Endothelial cell of umbilical vein (primary cell): ENCODE data around the gene LHPP. TPM values are rescaled to one million over a fixed set of nuclear protein-coding genes. Genes with fewer than 3 reads are reported as not detected.

Source experiments
- BruUV-seq: library from RNA; stranded (reverse); fragments of 400-500 nt; replicated peaks from 2 replicates; lab custom pipeline; 2021; lab: Mats Ljungman, UMichigan
- CTCF ChIA-PET: fragments of 300-600, 350-600 bp; sonication (Branson Sonifier 250); formaldehyde crosslinking; loops from one replicate; lab custom pipeline; 2021; ENCODE audit warnings: antibody characterized with exemption, inconsistent platforms; lab: Charles Lee
- POLR2A ChIA-PET: fragments of 300-600, 350-600 bp; sonication (Branson Sonifier 250); formaldehyde crosslinking; loops from one replicate; lab custom pipeline; 2021; ENCODE audit warnings: antibody characterized with exemption, inconsistent platforms; lab: Charles Lee
- DNase-seq: peaks from one replicate; pipeline ENCODE4 v3.0.0-alpha.2; 2011; ENCODE audit warnings: low read depth, low spot score
- FAIRE-seq: peaks from 2 replicates; lab custom pipeline; 2011; peaks lifted over from hg19 to GRCh38; lab: Jason Lieb, UNC
- H2AFZ ChIP-seq: 2 replicates; pipeline ENCODE4 v1.6.0; 2012; ENCODE audit warnings: low read depth, low read length, control low read depth, inconsistent platforms
- H3K27ac ChIP-seq: 2 replicates; pipeline ENCODE4 v1.5.1; 2011; ENCODE audit warnings: low read depth, mild to moderate bottlenecking, control low read depth, low read length, moderate library complexity; ENCODE audit not compliant: insufficient read depth
- H3K27me3 ChIP-seq, 2 experiments: 2 replicates each; pipeline versions ENCODE4 v1.6.0 to v1.6.1; 2011; ENCODE audit warnings: low read length in 2 of 2, mixed read lengths in 1 of 2; ENCODE audit not compliant: control insufficient read depth in 2 of 2, insufficient read depth in 2 of 2
- H3K36me3 ChIP-seq, 2 experiments: 2 replicates in 1 of 2; 3 replicates in 1 of 2; pipeline ENCODE4 v1.5.1; 2011; ENCODE audit warnings: low read length in 2 of 2, mild to moderate bottlenecking in 1 of 2, moderate library complexity in 1 of 2; ENCODE audit not compliant: control insufficient read depth in 2 of 2, insufficient read depth in 2 of 2; ENCODE audit errors: extremely low read depth in 1 of 2
- H3K4me1 ChIP-seq: 3 replicates; pipeline ENCODE4 v1.5.1; 2011; ENCODE audit warnings: mild to moderate bottlenecking, low read length; ENCODE audit not compliant: control insufficient read depth, insufficient read depth; ENCODE audit errors: extremely low read depth
- H3K4me2 ChIP-seq: 2 replicates; pipeline ENCODE4 v1.6.1; 2011; ENCODE audit warnings: low read length, control low read depth, mixed read lengths; ENCODE audit not compliant: insufficient read depth
- H3K4me3 ChIP-seq, 3 experiments: fragments of 200-600 bp in 1 of 3; sonication (generic), shearing (Covaris generic) in 1 of 3; replicated peaks in 1 of 3; 2 replicates each; pipeline ENCODE4 v1.5.1; 2011 to 2016; ENCODE audit warnings: control low read depth in 3 of 3, low read length in 3 of 3, mild to moderate bottlenecking in 2 of 3, inconsistent platforms in 1 of 3, low read depth in 1 of 3, moderate library complexity in 1 of 3; ENCODE audit not compliant: insufficient read depth in 1 of 3
- H3K79me2 ChIP-seq: 2 replicates; pipeline ENCODE4 v1.6.0; 2012; ENCODE audit warnings: low read length, inconsistent platforms; ENCODE audit not compliant: control insufficient read depth, insufficient read depth
- H3K9ac ChIP-seq: replicated peaks from 2 replicates; pipeline ENCODE3; 2011; ENCODE audit warnings: low read length, control low read depth; ENCODE audit not compliant: insufficient read depth; ENCODE audit errors: extremely low read depth
- H3K9me1 ChIP-seq: replicated peaks from 3 replicates; pipeline ENCODE4 v1.6.0; 2011; ENCODE audit warnings: mild to moderate bottlenecking, low read length; ENCODE audit not compliant: control insufficient read depth, insufficient read depth; ENCODE audit errors: extremely low read depth
- H3K9me3 ChIP-seq: replicated peaks from 2 replicates; pipeline ENCODE4 v1.5.1; 2012; ENCODE audit warnings: low read length, inconsistent platforms; ENCODE audit not compliant: control insufficient read depth, insufficient read depth
- H4K20me1 ChIP-seq: replicated peaks from 2 replicates; pipeline ENCODE3; 2011; ENCODE audit warnings: mild to moderate bottlenecking, low read length; ENCODE audit not compliant: control insufficient read depth, insufficient read depth; ENCODE audit errors: extremely low read depth
- EZH2 ChIP-seq: IDR thresholded peaks from 2 replicates; pipeline ENCODE4 v1.6.1; 2012; ENCODE audit warnings: borderline replicate concordance, low read depth, mild to moderate bottlenecking, moderate library complexity, low read length, inconsistent platforms; ENCODE audit not compliant: severe bottlenecking
- FOS ChIP-seq: IDR thresholded peaks from 2 replicates; pipeline ENCODE4 v1.6.1; 2011; ENCODE audit warnings: mild to moderate bottlenecking, low read length, moderate library complexity, borderline replicate concordance; ENCODE audit not compliant: insufficient read depth
- GATA2 ChIP-seq: IDR thresholded peaks from 2 replicates; pipeline ENCODE4 v1.7.0; 2011; ENCODE audit warnings: low read depth, mild to moderate bottlenecking, moderate library complexity, mixed read lengths, low read length; ENCODE audit not compliant: insufficient read length, insufficient read depth
- JUN ChIP-seq: IDR thresholded peaks from 2 replicates; pipeline ENCODE4 v1.6.1; 2011; ENCODE audit warnings: borderline replicate concordance, low read depth; ENCODE audit not compliant: insufficient read length, insufficient read depth
- MYC ChIP-seq: IDR thresholded peaks from one replicate; pipeline ENCODE4 v1.6.1; 2011; ENCODE audit warnings: mild to moderate bottlenecking, low read depth, low read length
- POLR2A ChIP-seq: IDR thresholded peaks from 2 replicates; pipeline ENCODE4 v1.6.1; 2012; ENCODE audit warnings: low read depth, mild to moderate bottlenecking, control low read depth, low read length
- POLR2AphosphoS5 ChIP-seq: IDR thresholded peaks from 2 replicates; pipeline ENCODE4 v1.6.1; 2012; ENCODE audit warnings: low read depth, mild to moderate bottlenecking, control low read depth, low read length, moderate library complexity; ENCODE audit not compliant: insufficient read depth
- dilution Hi-C: fragments of 300-500 bp; cut with MboI; formaldehyde crosslinking; loops from one replicate; pipeline ENCODE4 v1.15.0; 2019; ENCODE audit warnings: low sequenced_read_pairs; ENCODE audit not compliant: extremely low pct_ligation_motif_present
- intact Hi-C: fragments of 100-400 bp; cut with micrococcal nuclease; formaldehyde crosslinking; loops from one replicate; pipeline ENCODE4 v1.10.0; 2022
- polyA plus RNA-seq, 4 experiments: library from polyadenylated mRNA; depleted of rRNA in 3 of 4; stranded (reverse) in 3 of 4; unstranded in 1 of 4; fragments of >200 nt; gene quantifications; 2 replicates each; pipeline versions ENCODE4 v1.2.1 to v1.2.3, GENCODE V29; 2011 to 2012; ENCODE audit warnings: missing spikeins in 1 of 4
- total RNA-seq: library from RNA; stranded (reverse); gene quantifications from 2 replicates; pipeline ENCODE4 v1.2.3, GENCODE V29; 2021
- TF ChIP-seq, protein P1 (sequence below), 2 donors: IDR thresholded peaks; 1 replicate in 1 of 2; 2 replicates in 1 of 2; pipeline ENCODE4 v1.5.1; 2011; ENCODE audit warnings: low read length in 2 of 2, mild to moderate bottlenecking in 2 of 2, moderate library complexity in 2 of 2, control low read depth in 1 of 2, inconsistent platforms in 1 of 2, low read depth in 1 of 2; ENCODE audit not compliant: insufficient read depth in 1 of 2; ENCODE audit errors: extremely low read depth in 1 of 2
- TF ChIP-seq, protein P2 (sequence below): IDR thresholded peaks from 2 replicates; pipeline ENCODE4 v1.6.1; 2011; ENCODE audit not compliant: insufficient read depth, insufficient read length

LHPP gene
- total and polyA plus RNA-seq, 2 donors (not counting 3 experiments of a cell fraction or from before 2014, with no cell fraction given): 5.8 to 11.2 TPM

DNA sequence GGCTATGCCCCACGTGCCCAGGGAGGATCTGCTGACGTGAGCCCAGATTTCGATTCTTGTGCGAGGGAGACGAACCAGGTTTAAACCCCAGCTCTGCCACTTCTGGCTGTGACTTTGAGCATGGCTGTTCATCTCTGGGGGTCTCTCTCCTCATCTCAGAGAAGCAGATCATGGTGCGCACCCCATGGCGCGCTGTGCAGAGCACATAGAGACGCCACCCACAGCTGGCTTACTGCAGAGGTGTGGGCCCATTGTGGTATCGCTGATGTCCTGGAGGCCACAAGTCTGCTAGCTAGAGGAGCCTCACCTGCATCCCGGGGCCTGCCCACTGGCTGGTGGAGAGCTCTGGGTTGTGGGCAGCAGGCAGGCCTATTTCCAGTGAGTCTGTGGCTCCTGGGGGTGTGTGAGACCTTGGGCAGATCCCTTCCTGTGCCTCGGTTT, 140.5 kb downstream of the LHPP start:
- no peak overlapping the region for H2AFZ ChIP-seq
- no peak overlapping the region for H3K27ac ChIP-seq
- DNase-seq: no peak
- H3K79me2 ChIP-seq: no peaks in the 10 kb centered on the region
- intact Hi-C loops: loop anchor here (10.0 kb wide), 1 partner anchor 1597 kb away; the partner anchor contains the start of genes ACADSB and IKZF5
- ChIA-PET CTCF (interaction anchor here (1.4 to 3.4 kb wide), 2 partner anchors 72 to 139 kb away, joined by 3 to 12 read pairs; no protein-coding TSS in a partner anchor), POLR2A (no interaction called here)
- dilution Hi-C loops: no loop called here
- H4K20me1 ChIP-seq: no peaks in the 10 kb centered on the region
- H3K27me3 ChIP-seq: no peaks in the 10 kb centered on the region
- no peak overlapping the region for H3K4me2 ChIP-seq
- no peak overlapping the region for H3K9ac ChIP-seq
- no peaks in the 10 kb centered on the region for H3K4me1 ChIP-seq
- no peak for TF ChIP-seq EZH2
- no peak for TF ChIP-seq POLR2AphosphoS5
- TF ChIP-seq, protein P1, sequence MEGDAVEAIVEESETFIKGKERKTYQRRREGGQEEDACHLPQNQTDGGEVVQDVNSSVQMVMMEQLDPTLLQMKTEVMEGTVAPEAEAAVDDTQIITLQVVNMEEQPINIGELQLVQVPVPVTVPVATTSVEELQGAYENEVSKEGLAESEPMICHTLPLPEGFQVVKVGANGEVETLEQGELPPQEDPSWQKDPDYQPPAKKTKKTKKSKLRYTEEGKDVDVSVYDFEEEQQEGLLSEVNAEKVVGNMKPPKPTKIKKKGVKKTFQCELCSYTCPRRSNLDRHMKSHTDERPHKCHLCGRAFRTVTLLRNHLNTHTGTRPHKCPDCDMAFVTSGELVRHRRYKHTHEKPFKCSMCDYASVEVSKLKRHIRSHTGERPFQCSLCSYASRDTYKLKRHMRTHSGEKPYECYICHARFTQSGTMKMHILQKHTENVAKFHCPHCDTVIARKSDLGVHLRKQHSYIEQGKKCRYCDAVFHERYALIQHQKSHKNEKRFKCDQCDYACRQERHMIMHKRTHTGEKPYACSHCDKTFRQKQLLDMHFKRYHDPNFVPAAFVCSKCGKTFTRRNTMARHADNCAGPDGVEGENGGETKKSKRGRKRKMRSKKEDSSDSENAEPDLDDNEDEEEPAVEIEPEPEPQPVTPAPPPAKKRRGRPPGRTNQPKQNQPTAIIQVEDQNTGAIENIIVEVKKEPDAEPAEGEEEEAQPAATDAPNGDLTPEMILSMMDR (IDR thresholded peaks at IDR 0.05; ENCODE audit: extremely low read depth in 1 of 2, insufficient read depth in 1 of 2, low read depth in 1 of 2, low read length in 2 of 2): no peak
- no peak for TF ChIP-seq GATA2
- TF ChIP-seq, protein P2, sequence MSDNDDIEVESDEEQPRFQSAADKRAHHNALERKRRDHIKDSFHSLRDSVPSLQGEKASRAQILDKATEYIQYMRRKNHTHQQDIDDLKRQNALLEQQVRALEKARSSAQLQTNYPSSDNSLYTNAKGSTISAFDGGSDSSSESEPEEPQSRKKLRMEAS: no peak
- TF ChIP-seq POLR2A: no peak
- no peak for TF ChIP-seq JUN
- no peak for TF ChIP-seq MYC
- TF ChIP-seq FOS: no peak
- H3K9me3 ChIP-seq: no peaks in the 10 kb centered on the region
- BruUV-seq: no TSS peak
- H3K4me3 ChIP-seq: no peak overlapping the region
- no peaks in the 10 kb centered on the region for H3K36me3 ChIP-seq
- no peaks in the 10 kb centered on the region for H3K9me1 ChIP-seq
- FAIRE-seq: no peak
